Esophagus squamous epithelium (tissue), 4 donors: Measurements from ENCODE around the gene ZMYM2.

ENCODE experiments used
- CTCF ChIP-seq, 6 experiments: fragments of 450-650 bp in 4 of 6; fragments of 200-600 bp in 2 of 6; sonication (generic) in 2 of 6; IDR thresholded peaks; one replicate each; pipeline ENCODE4 v1.5.1; 2016 to 2019; ENCODE audit warnings: antibody characterized with exemption in 6 of 6, mild to moderate bottlenecking in 4 of 6, moderate library complexity in 4 of 6
- POLR2A ChIP-seq, 4 donors: fragments of 450-650 bp; IDR thresholded peaks; one replicate each; pipeline ENCODE4 v1.6.1; 2017; ENCODE audit warnings: antibody characterized with exemption in 4 of 4, mild to moderate bottlenecking in 4 of 4, moderate library complexity in 3 of 4

DNA sequence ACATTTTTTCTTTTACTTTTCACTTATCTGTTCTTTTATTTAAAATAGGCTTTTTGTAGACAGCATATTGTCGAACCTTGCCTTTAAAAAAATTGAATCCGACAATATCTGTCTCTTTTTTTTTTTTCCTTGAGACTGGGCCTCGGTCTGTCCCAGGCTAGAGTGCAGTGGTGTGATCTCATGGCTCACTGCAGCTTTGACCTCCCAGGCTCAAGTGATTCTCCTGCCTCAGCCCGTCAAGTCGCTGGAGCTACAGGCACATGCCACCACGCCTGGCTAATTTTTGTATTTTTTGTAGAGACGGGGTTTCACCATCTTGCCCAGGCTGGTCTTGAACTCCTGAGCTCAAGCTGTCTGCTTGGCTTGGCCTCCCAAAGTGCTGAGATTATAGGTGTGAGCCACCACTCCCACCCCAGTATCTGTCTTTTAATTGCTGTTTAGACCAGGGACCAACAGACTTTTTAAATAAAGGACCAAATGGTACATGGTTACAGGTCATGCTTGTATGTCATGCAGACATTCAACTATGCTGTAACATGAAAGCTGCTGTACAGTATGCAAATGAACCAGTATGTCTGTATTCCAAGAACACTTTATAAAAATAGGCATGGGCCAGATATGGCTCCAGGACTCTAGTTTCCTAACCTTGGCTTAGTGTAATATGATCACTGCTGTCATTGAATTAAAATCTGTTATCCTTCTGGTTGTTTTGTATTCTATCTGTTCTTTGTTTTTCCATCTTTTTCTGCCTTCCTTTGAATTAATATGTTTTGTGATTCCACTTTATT, 122.0 kb downstream of the ZMYM2 start:
- TF ChIP-seq CTCF (IDR thresholded peaks at IDR 0.05) = no peak
- TF ChIP-seq POLR2A (IDR thresholded peaks at IDR 0.05) = no peak
